Measurements from ENCODE around the gene RAE1.

The RAE1 gene

DNA sequence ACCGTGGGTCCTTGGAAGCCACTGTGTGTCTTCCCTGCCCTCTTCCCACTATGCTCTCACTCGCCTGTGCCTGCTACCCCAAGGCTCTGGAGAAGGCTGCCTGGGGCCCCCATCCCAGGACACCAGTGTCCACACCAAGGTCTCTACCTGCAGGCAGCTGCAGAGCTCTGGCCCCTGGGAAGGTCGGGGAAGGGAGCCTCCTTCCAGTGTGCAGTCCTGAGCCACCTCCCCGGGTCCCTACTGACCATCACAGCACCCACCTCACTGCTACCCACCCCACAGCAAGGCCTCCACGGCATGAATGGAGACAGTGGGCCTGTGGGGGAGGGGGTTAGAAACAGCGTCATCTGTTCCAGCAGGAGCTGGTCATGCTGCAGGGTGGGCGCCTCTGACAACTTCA, 75.8 kb downstream of the RAE1 start:
- TF ChIP-seq GATA3 (IDR thresholded peaks at IDR 0.05; ENCODE audit: low read depth, low read length) = no peak
- no peak for TF ChIP-seq GATA2 (IDR thresholded peaks at IDR 0.05; ENCODE audit: low read depth, low read length)

DNA sequence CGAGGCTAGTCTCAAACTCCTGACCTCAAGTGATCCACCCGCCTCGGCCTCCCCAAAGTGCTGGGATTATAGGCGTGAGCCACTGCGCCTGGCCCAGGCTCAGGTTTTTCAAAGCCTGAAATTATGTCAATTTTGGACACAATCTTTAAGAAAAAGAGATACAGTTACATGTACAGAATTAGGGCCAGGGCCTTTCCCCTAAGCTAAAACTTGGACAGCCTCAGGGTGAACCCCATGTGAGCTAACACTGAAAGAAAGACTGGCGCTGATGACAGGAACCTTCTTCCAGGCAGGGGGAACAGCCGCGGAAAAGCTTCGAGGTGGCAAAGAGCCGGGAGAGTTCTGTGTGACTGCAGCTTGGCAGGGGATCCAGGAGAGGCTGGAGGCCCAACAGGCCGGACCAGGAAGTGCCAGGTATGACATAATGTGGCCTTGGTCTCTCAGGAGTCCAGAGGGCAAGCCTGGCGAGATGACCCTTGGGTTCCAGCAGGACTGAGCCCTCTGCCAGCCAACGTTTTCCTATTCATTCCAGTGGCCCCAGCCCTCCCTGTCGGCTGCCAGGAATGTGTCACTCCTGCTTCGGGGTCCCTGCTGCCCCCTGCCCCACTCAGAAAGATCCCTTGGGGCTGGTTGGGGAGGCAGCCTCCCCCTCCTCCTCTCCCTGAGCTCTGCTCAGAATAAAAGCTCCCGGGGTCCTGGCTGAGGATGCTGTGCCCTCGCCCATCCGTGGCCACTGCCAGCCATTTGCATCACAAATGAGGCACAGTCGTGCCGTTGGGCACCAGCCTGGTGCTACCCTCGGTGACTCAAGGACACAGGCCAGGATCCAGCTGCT, 77.5 kb downstream of the RAE1 start:
- no peak for TF ChIP-seq GATA2 (IDR thresholded peaks at IDR 0.05; ENCODE audit: low read depth, low read length)
- no peak for TF ChIP-seq GATA3 (IDR thresholded peaks at IDR 0.05; ENCODE audit: low read depth, low read length)
